Stimulated activated CD4-positive, alpha-beta T cell treated with anti-CD3 and anti-CD28 coated beads, Interleukin-1b, Interleukin-23, amount 100 ng/mL, for 48 hours (primary cell): ENCODE results near the gene NEUROG3.

Experiments
- DNase-seq: peaks from one replicate; pipeline ENCODE4 v3.0.0-alpha.2; 2020

The NEUROG3 gene

GRCh38 chr10:69573056-69573806, at the start of gene NEUROG3:
Gene NEUROG3, minus strand, starts transcription at chr10:69573422. Its CDS starts 379 bp downstream, at chr10:69573043.
- no peak for DNase-seq

GRCh38 chr10:69620625-69621024, 47.4 kb upstream of the NEUROG3 start:
- no peak for DNase-seq

GRCh38 chr10:69619626-69620025, 46.4 kb upstream of the NEUROG3 start:
- DNase-seq: no peak

- no peak for DNase-seq
Observed at GRCh38 chr10:69618746-69619145, 45.5 kb upstream of the NEUROG3 start.

GRCh38 chr10:69616358-69616757, 43.1 kb upstream of the NEUROG3 start:
- DNase-seq: no peak

- DNase-seq: no peak
Observed at GRCh38 chr10:69614130-69614529, 40.9 kb upstream of the NEUROG3 start.

- no peak for DNase-seq
Observed at GRCh38 chr10:69612760-69613159, 39.5 kb upstream of the NEUROG3 start.

GRCh38 chr10:69609077-69609476, 35.9 kb upstream of the NEUROG3 start:
- no peak for DNase-seq

GRCh38 chr10:69600761-69601330, 27.6 kb upstream of the NEUROG3 start:
- no peak for DNase-seq

- DNase-seq: no peak
Observed at GRCh38 chr10:69588358-69588757, 15.1 kb upstream of the NEUROG3 start.

- no peak for DNase-seq
Observed at GRCh38 chr10:69584624-69585023, 11.4 kb upstream of the NEUROG3 start.

GRCh38 chr10:69583106-69583505, 9.9 kb upstream of the NEUROG3 start:
- DNase-seq: no peak

GRCh38 chr10:69580435-69580834, 7.2 kb upstream of the NEUROG3 start:
- DNase-seq: no peak

GRCh38 chr10:69579464-69580060, 6.3 kb upstream of the NEUROG3 start:
- no peak for DNase-seq

- no peak for DNase-seq
Observed at GRCh38 chr10:69578508-69578991, 5.3 kb upstream of the NEUROG3 start.

GRCh38 chr10:69577268-69578232, 4.3 kb upstream of the NEUROG3 start:
- no peak for DNase-seq

- DNase-seq: no peak
Observed at GRCh38 chr10:69576334-69577011, 3.3 kb upstream of the NEUROG3 start.

- DNase-seq: no peak
Observed at GRCh38 chr10:69575164-69575722, 2.0 kb upstream of the NEUROG3 start.

GRCh38 chr10:69574571-69574978, 1.4 kb upstream of the NEUROG3 start:
- DNase-seq: no peak

- DNase-seq: peak; percentile 28
Observed at GRCh38 chr10:69572159-69573055, 815 bp downstream of the NEUROG3 start.

- DNase-seq: no peak
Observed at GRCh38 chr10:69571618-69572158, 1.5 kb downstream of the NEUROG3 start.
